Lower lobe of right lung (tissue), 2 donors: ENCODE data around the gene STAT1. TPM values are rescaled to one million over a fixed set of nuclear protein-coding genes. Genes with fewer than 3 reads are reported as not detected.
A peak's percentile ranks its signal among the peaks of the same experiment; 100 is the strongest.

ENCODE experiments used
- ATAC-seq, 2 donors: fragments of 200-7000 bp; cut with Tn5 transposase; one replicate each; pipeline ENCODE4 v1.9.1; 2020 to 2022; ENCODE audit warnings: mild to moderate bottlenecking in 2 of 2, moderate library complexity in 2 of 2
- DNase-seq: peaks from one replicate; pipeline ENCODE4 v3.0.0-alpha.2; 2020
- H3K27ac ChIP-seq: fragments of 200-600 bp; one replicate; pipeline ENCODE4 v1.8.0; 2022
- H3K27me3 ChIP-seq: fragments of 200-600 bp; one replicate; pipeline ENCODE4 v1.8.0; 2022; ENCODE audit warnings: low read depth
- H3K36me3 ChIP-seq: fragments of 200-600 bp; one replicate; pipeline ENCODE4 v1.8.0; 2022; ENCODE audit warnings: mild to moderate bottlenecking
- H3K4me1 ChIP-seq: fragments of 200-600 bp; one replicate; pipeline ENCODE4 v1.8.0; 2022
- H3K4me3 ChIP-seq: fragments of 200-600 bp; one replicate; pipeline ENCODE4 v1.8.0; 2022; ENCODE audit warnings: mild to moderate bottlenecking
- H3K9me3 ChIP-seq: fragments of 200-600 bp; one replicate; pipeline ENCODE4 v1.8.0; 2022
- intact Hi-C: fragments of 100-400 bp; cut with DNase I; formaldehyde crosslinking; loops from one replicate; pipeline ENCODE4 v1.11.0; 2022
- long read RNA-seq: library from polyadenylated mRNA; unstranded; transcript quantifications from one replicate; pipeline ENCODE4 v2.0.0, GENCODE V29; 2021
- total RNA-seq: library from RNA; stranded (reverse); fragmentation: NEBNext Ultra II Directional; extraction: Animal tissue kit (Norgen Biotek cat#: 25700); gene quantifications from one replicate; pipeline ENCODE4 v1.2.1, GENCODE V29; 2021
- TF ChIP-seq, protein P1 (sequence below): fragments of 200-600 bp; IDR thresholded peaks from one replicate; pipeline ENCODE4 v1.8.0; 2022; ENCODE audit warnings: antibody characterized with exemption, mild to moderate bottlenecking
- donor health status: DM: no; HTN: yes; CAD: no; lungs with severe emphysema.

STAT1 gene
- total RNA-seq = 103 TPM
- long read RNA-seq, full-length matches to known transcripts = 102 of 182 reads
- long read RNA-seq, partial matches to known transcripts = 60 of 182 reads
- long read RNA-seq, other reads (novel, unspliced or antisense) = 20 of 182 reads

- Histone ChIP-seq H3K36me3 (peaks cover 17% of the 10 kb centered on the region), H3K4me3 (peak within 1 kb of the TSS; percentile 76), H3K27me3 (no peaks in the 10 kb centered on the region), H3K9me3 (no peaks in the 10 kb centered on the region), H3K4me1 (peaks cover 42% of the 10 kb centered on the region), H3K27ac (peak within 1 kb of the TSS; percentile 96)
- DNase-seq = peak; percentile 95
- peak; percentile 98 to 99 for ATAC-seq
- TF ChIP-seq, protein P1, sequence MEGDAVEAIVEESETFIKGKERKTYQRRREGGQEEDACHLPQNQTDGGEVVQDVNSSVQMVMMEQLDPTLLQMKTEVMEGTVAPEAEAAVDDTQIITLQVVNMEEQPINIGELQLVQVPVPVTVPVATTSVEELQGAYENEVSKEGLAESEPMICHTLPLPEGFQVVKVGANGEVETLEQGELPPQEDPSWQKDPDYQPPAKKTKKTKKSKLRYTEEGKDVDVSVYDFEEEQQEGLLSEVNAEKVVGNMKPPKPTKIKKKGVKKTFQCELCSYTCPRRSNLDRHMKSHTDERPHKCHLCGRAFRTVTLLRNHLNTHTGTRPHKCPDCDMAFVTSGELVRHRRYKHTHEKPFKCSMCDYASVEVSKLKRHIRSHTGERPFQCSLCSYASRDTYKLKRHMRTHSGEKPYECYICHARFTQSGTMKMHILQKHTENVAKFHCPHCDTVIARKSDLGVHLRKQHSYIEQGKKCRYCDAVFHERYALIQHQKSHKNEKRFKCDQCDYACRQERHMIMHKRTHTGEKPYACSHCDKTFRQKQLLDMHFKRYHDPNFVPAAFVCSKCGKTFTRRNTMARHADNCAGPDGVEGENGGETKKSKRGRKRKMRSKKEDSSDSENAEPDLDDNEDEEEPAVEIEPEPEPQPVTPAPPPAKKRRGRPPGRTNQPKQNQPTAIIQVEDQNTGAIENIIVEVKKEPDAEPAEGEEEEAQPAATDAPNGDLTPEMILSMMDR = peak; percentile 35
- intact Hi-C loops = no loop called here
Measured at GRCh38 chr2:191013932-191014652, at the start of gene STAT1. Gene STAT1 (minus strand): TSS chr2:191014171. CDS start chr2:191010003, 4,168 bp downstream.

- ATAC-seq (no peak), DNase-seq (no peak)
- H3K27ac ChIP-seq = no peak overlapping the region
- TF ChIP-seq, protein P1 = no peak
- no peaks in the 10 kb centered on the region for H3K4me1 ChIP-seq
- H3K9me3 ChIP-seq = no peaks in the 10 kb centered on the region
- intact Hi-C loops = no loop called here
- no peak overlapping the region for H3K4me3 ChIP-seq
- H3K36me3 ChIP-seq = no peaks in the 10 kb centered on the region
- H3K27me3 ChIP-seq = no peaks in the 10 kb centered on the region
Measured at GRCh38 chr2:191063584-191063983, 49.6 kb upstream of the STAT1 start.

- Histone ChIP-seq H3K36me3 (no peaks in the 10 kb centered on the region), H3K9me3 (no peaks in the 10 kb centered on the region), H3K4me1 (no peaks in the 10 kb centered on the region), H3K27ac (no peak overlapping the region), H3K4me3 (no peak overlapping the region), H3K27me3 (no peaks in the 10 kb centered on the region)
- no peak for ATAC-seq
- intact Hi-C loops = no loop called here
- TF ChIP-seq, protein P1 = no peak
- no peak for DNase-seq
Measured at GRCh38 chr2:191061381-191061980, 47.5 kb upstream of the STAT1 start.

DNA sequence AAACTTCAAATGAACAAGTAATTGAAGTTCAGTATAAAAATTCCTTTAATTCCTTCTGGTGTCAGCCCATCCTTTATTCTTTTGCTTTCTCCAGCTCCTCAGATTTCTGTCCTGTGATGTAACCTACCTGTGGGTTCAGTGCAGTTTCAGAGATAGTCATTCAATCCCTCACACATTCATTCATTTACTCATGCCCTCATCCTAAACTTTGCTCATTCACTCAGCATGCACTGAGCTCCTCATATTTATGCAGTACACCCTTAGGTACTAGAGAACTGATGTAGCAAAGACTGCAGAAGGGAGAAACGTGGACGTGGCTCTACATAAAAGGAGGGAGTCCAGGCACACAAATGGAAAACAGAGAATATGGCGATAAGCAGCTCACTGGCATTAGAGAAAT is 45.3 kb upstream of the STAT1 start:
- ATAC-seq = no peak
- H3K36me3 ChIP-seq = no peaks in the 10 kb centered on the region
- no peaks in the 10 kb centered on the region for H3K4me1 ChIP-seq
- no peak overlapping the region for H3K4me3 ChIP-seq
- intact Hi-C loops = no loop called here
- no peak overlapping the region for H3K27ac ChIP-seq
- no peaks in the 10 kb centered on the region for H3K27me3 ChIP-seq
- no peaks in the 10 kb centered on the region for H3K9me3 ChIP-seq
- TF ChIP-seq, protein P1 = no peak
- DNase-seq = no peak

DNA sequence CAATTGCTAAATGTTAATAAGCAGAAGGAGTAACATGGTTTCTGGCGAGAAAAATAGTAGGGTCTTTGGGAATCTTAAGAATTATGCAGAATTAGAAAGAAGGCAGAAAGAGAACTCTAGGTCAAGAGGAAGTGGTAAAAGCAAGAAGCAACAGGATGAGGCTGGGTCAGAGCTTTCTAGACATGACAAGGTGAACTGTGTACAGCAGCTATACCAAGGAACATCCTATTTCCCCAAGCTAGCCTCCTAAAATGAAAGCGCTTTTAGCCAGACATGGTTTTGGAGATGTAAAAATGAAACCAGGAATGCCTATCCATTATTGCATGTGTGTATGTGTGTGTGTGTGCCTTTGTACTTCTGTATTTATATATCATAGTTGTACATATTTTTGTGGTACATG is 42.3 kb upstream of the STAT1 start:
- Histone ChIP-seq H3K27ac (no peak overlapping the region), H3K9me3 (no peaks in the 10 kb centered on the region), H3K4me1 (peaks cover 15% of the 10 kb centered on the region), H3K36me3 (no peaks in the 10 kb centered on the region), H3K27me3 (no peaks in the 10 kb centered on the region), H3K4me3 (no peak overlapping the region)
- no peak for DNase-seq
- intact Hi-C loops = no loop called here
- ATAC-seq = no peak
- TF ChIP-seq, protein P1 = no peak
